GM12878 (cell line): ENCODE data around the gene ADRA2C. TPM values are rescaled to one million over a fixed set of nuclear protein-coding genes. Genes with fewer than 3 reads are reported as not detected.

ENCODE experiments used
- ATAC-seq: fragments of 200-7000 bp; cut with Tn5 transposase; 3 replicates; pipeline ENCODE4 v1.9.1; 2020; ENCODE audit warnings: mild to moderate bottlenecking, moderate library complexity
- BruUV-seq: library from RNA; stranded (reverse); fragments of 400-500 nt; replicated peaks from 2 replicates; lab custom pipeline; 2021; lab: Mats Ljungman, UMichigan
- CTCF ChIA-PET: fragments of 300-600 bp; sonication (Branson Sonifier 250); formaldehyde crosslinking; extraction: SDS; loops from one replicate; lab custom pipeline; 2021; ENCODE audit warnings: inconsistent platforms; lab: Yijun Ruan, JAX
- POLR2A ChIA-PET: fragments of 350-600 bp; formaldehyde crosslinking; extraction: SDS; loops from one replicate; lab custom pipeline; 2021; ENCODE audit warnings: inconsistent platforms; lab: Charles Lee
- RAD21 ChIA-PET: fragments of 300-600 bp; sonication (Branson Sonifier 250); formaldehyde crosslinking; loops from one replicate; lab custom pipeline; 2023; ENCODE audit warnings: antibody characterized with exemption; ENCODE audit not compliant: unreplicated experiment; lab: Charles Lee
- SMC1A ChIA-PET: fragments of 300-600 bp; sonication (Branson Sonifier 250); formaldehyde crosslinking; loops from one replicate; lab custom pipeline; 2023; ENCODE audit not compliant: unreplicated experiment, uncharacterized antibody; lab: Charles Lee
- DNase-seq: peaks from one replicate; pipeline ENCODE4 v3.0.0-alpha.2; 2011; ENCODE audit warnings: low read depth, low spot score
- FAIRE-seq: peaks from 3 replicates; lab custom pipeline; 2011; peaks lifted over from hg19 to GRCh38; lab: Jason Lieb, UNC
- H2AFZ ChIP-seq: 2 replicates; pipeline ENCODE4 v1.6.0; 2011; ENCODE audit warnings: low read depth, low read length, control low read depth; ENCODE audit not compliant: control insufficient read depth
- H3K27ac ChIP-seq: 2 replicates; pipeline ENCODE4 v1.5.1; 2011; ENCODE audit warnings: control low read depth; ENCODE audit not compliant: control insufficient read depth, insufficient read depth
- H3K27me3 ChIP-seq, 2 experiments: replicated peaks in 1 of 2; 2 replicates each; pipeline versions ENCODE4 v1.6.0 to v1.6.1; 2011; ENCODE audit warnings: low read length in 1 of 2; ENCODE audit not compliant: control insufficient read depth in 2 of 2, insufficient read depth in 2 of 2
- H3K36me3 ChIP-seq, 2 experiments: 2 replicates each; pipeline ENCODE4 v1.5.1; 2011; ENCODE audit warnings: low read length in 1 of 2; ENCODE audit not compliant: control insufficient read depth in 2 of 2, insufficient read depth in 2 of 2
- H3K4me1 ChIP-seq: 2 replicates; pipeline ENCODE4 v1.6.1; 2011; ENCODE audit warnings: mild to moderate bottlenecking, low read length, moderate library complexity, mixed read lengths; ENCODE audit not compliant: control insufficient read depth, insufficient read depth
- H3K4me2 ChIP-seq: 2 replicates; pipeline ENCODE4 v1.6.0; 2011; ENCODE audit warnings: control low read depth; ENCODE audit not compliant: control insufficient read depth, insufficient read depth
- H3K4me3 ChIP-seq: fragments of 200-600 bp; sonication (generic); 2 replicates; pipeline ENCODE4 v1.5.1; 2016
- H3K79me2 ChIP-seq: 2 replicates; pipeline ENCODE4 v1.6.0; 2011; ENCODE audit warnings: low read length; ENCODE audit not compliant: control insufficient read depth, insufficient read depth
- H3K9ac ChIP-seq: 2 replicates; pipeline ENCODE4 v1.8.0; 2011; ENCODE audit warnings: low read length, control low read depth, mixed read lengths; ENCODE audit not compliant: control insufficient read depth, insufficient read depth
- H3K9me3 ChIP-seq: replicated peaks from 3 replicates; pipeline ENCODE4 v1.5.1; 2011; ENCODE audit warnings: mild to moderate bottlenecking, low read length; ENCODE audit not compliant: control insufficient read depth, insufficient read depth
- H4K20me1 ChIP-seq: 2 replicates; pipeline ENCODE4 v1.6.0; 2011; ENCODE audit not compliant: control insufficient read depth, insufficient read depth
- ASH2L ChIP-seq: fragments of 300-600, 200-600 bp; sonication (generic); IDR thresholded peaks from 2 replicates; pipeline ENCODE4 v1.6.1; 2017; ENCODE audit warnings: low read depth, mild to moderate bottlenecking, borderline replicate concordance
- CBX5 ChIP-seq: sonication (generic); IDR thresholded peaks from 2 replicates; pipeline ENCODE4 v1.6.1; 2016; ENCODE audit warnings: low read depth, moderate library complexity, mild to moderate bottlenecking, inconsistent platforms
- CEBPB ChIP-seq, 2 experiments: fragments of 150-350 bp in 1 of 2; IDR thresholded peaks; 2 replicates each; pipeline ENCODE4 v1.6.1; 2012 to 2014; ENCODE audit warnings: low read depth in 2 of 2, low read length in 2 of 2, borderline replicate concordance in 1 of 2, inconsistent platforms in 1 of 2
- MEF2B ChIP-seq: fragments of 450-650 bp; IDR thresholded peaks from 2 replicates; pipeline ENCODE4 v1.6.1; 2018; ENCODE audit warnings: mild to moderate bottlenecking, moderate library complexity; ENCODE audit not compliant: partially characterized antibody, poor library complexity, severe bottlenecking
- SMAD1 ChIP-seq: fragments of 450-650 bp; IDR thresholded peaks from 2 replicates; pipeline ENCODE4 v1.6.1; 2018; ENCODE audit warnings: mild to moderate bottlenecking, low read depth; ENCODE audit not compliant: partially characterized antibody
- TCF7 ChIP-seq: IDR thresholded peaks from 2 replicates; pipeline ENCODE4 v1.6.1; 2014; ENCODE audit warnings: antibody characterized with exemption, borderline replicate concordance
- ZNF384 ChIP-seq: IDR thresholded peaks from 2 replicates; pipeline ENCODE4 v1.6.1; 2012; ENCODE audit warnings: low read depth, mild to moderate bottlenecking, low read length, improper control_type of control experiment, borderline replicate concordance
- WGBS: methylation state at CpG from one replicate; pipeline ENCODE4 v1.1.6; 2016; ENCODE audit warnings: low lambda C conversion rate; ENCODE audit not compliant: insufficient replicate concordance, insufficient coverage; ENCODE audit errors: missing lambda C conversion rate; 5-methylcytosine and 5-hydroxymethylcytosine counted together
- in situ Hi-C: fragments of 300-500 bp; cut with MboI; formaldehyde crosslinking; loops from 9 replicates; pipeline ENCODE4 v1.14.3; 2018; ENCODE audit warnings: mixed read lengths
- intact Hi-C: fragments of 100-400 bp; cut with micrococcal nuclease; formaldehyde crosslinking; loops from one replicate; pipeline ENCODE4 v1.14.2; 2022; ENCODE audit not compliant: unreplicated experiment
- polyA plus RNA-seq, 11 experiments: library from polyadenylated mRNA; depleted of rRNA in 4 of 11; unstranded in 6 of 11; stranded (reverse) in 5 of 11; fragments of >200 nt; fragmentation: Nextera tagmentation in 4 of 11; fragmentation: Illumina TruSeq in 1 of 11; extraction: Ambion mirVana in 4 of 11; extraction: Trizol in 1 of 11; gene quantifications; 1 replicate in 1 of 11; 2 replicates in 10 of 11; pipeline versions ENCODE4 v1.2.1 to v1.2.3, GENCODE V29; 2011 to 2016; ENCODE audit warnings: inconsistent platforms in 2 of 11, missing spikeins in 2 of 11, low read depth in 1 of 11
- total RNA-seq, 4 experiments: library from RNA; depleted of rRNA in 3 of 4; stranded (reverse); fragments of >200 nt in 3 of 4; fragmentation: Illumina TruSeq in 1 of 4; extraction: Trizol in 1 of 4; gene quantifications; 2 replicates each; pipeline versions ENCODE4 v1.2.1 to v1.2.3, GENCODE V29; 2013 to 2021
- TF ChIP-seq, protein P1 (sequence below): fragments of 450-650 bp; IDR thresholded peaks from 2 replicates; pipeline ENCODE4 v1.6.1; 2017; ENCODE audit warnings: mild to moderate bottlenecking
- TF ChIP-seq, protein P2 (sequence below): fragments of 450-650 bp; IDR thresholded peaks from 2 replicates; pipeline ENCODE4 v1.6.1; 2014; ENCODE audit warnings: mild to moderate bottlenecking

Gene ADRA2C
- total and polyA plus RNA-seq, 10 of the 15 experiments (the other 5 are each of a cell fraction or from before 2014, with no cell fraction given), result 0.15 TPM; not detected in 9

DNA sequence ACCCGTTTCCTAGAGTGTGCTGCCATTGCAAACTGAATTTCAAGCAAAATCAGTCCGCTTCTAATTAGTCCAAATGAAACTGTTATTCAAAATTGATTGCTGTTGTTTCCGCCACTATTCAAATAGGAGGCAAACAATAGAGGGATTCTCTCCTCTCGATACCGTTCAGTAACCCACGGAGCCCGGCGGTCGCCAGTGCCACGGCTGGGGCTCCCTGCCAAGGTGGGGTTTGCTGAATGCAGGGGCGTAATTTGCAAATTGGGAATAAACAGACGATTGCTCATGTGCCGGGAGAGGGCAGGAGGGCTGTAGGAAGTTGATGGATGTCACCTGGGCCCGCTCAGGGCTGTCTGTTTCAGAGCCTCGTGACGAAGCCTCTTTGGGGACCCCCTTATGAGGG is 8.8 kb downstream of the ADRA2C start:
- ChIA-PET POLR2A (no interaction called here), CTCF (no interaction called here), RAD21 (no interaction called here), SMC1A (no interaction called here)
- Histone ChIP-seq H3K4me3 (no peak overlapping the region), H3K27ac (no peak overlapping the region), H3K4me2 (no peak overlapping the region), H3K27me3 (peaks cover 0 to 2% of the 10 kb centered on the region in 2 experiments; a peak in 2 of 4 replicates), H3K9ac (no peak overlapping the region), H4K20me1 (no peaks in the 10 kb centered on the region), H2AFZ (no peak overlapping the region), H3K79me2 (no peaks in the 10 kb centered on the region), H3K9me3 (no peaks in the 10 kb centered on the region), H3K36me3 (no peaks in the 10 kb centered on the region), H3K4me1 (no peaks in the 10 kb centered on the region)
- ATAC-seq, result no peak
- in situ Hi-C loops, result no loop called here
- BruUV-seq, result no TSS peak
- no peak for DNase-seq
- intact Hi-C loops, result no loop called here
- 30% methylated on average over 16 of the region's 16 CpGs for WGBS
- no peak for FAIRE-seq
- TF ChIP-seq CEBPB (IDR thresholded peaks at IDR 0.05; ENCODE audit: borderline replicate concordance in 1 of 2, low read depth in 2 of 2, low read length in 2 of 2) (no peak), SMAD1 (no peak), ZNF384 (no peak), CBX5 (no peak), ASH2L (no peak), MEF2B (no peak), TCF7 (no peak)
- TF ChIP-seq, protein P1, sequence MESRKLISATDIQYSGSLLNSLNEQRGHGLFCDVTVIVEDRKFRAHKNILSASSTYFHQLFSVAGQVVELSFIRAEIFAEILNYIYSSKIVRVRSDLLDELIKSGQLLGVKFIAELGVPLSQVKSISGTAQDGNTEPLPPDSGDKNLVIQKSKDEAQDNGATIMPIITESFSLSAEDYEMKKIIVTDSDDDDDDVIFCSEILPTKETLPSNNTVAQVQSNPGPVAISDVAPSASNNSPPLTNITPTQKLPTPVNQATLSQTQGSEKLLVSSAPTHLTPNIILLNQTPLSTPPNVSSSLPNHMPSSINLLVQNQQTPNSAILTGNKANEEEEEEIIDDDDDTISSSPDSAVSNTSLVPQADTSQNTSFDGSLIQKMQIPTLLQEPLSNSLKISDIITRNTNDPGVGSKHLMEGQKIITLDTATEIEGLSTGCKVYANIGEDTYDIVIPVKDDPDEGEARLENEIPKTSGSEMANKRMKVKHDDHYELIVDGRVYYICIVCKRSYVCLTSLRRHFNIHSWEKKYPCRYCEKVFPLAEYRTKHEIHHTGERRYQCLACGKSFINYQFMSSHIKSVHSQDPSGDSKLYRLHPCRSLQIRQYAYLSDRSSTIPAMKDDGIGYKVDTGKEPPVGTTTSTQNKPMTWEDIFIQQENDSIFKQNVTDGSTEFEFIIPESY, result no peak
- TF ChIP-seq, protein P2, sequence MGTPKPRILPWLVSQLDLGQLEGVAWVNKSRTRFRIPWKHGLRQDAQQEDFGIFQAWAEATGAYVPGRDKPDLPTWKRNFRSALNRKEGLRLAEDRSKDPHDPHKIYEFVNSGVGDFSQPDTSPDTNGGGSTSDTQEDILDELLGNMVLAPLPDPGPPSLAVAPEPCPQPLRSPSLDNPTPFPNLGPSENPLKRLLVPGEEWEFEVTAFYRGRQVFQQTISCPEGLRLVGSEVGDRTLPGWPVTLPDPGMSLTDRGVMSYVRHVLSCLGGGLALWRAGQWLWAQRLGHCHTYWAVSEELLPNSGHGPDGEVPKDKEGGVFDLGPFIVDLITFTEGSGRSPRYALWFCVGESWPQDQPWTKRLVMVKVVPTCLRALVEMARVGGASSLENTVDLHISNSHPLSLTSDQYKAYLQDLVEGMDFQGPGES, result no peak
